ENCODE data around the gene PTPRT. TPM values are rescaled to one million over a fixed set of nuclear protein-coding genes. Genes with fewer than 3 reads are reported as not detected.

PTPRT gene
- 1.6 TPM for total RNA-seq

GRCh38 chr20:43189554-43190331 lies at the start of gene PTPRT:
TSS of gene PTPRT (minus strand) at chr20:43189906. CDS start at chr20:43189733, 173 bp downstream.

Small RNA genes lying within 50 kb of the gene (small RNA-seq; reads per million reads assigned to genes)
- gene RN7SKP100 (ENCODE audit: low replicate concordance), result not detected

Data from metanephros (tissue), 2 donors.